Skeletal muscle tissue (tissue), 4 donors: ENCODE results near the gene CUEDC1. TPM values are rescaled to one million over a fixed set of nuclear protein-coding genes. Genes with fewer than 3 reads are reported as not detected.

Experiments
- H3K27ac ChIP-seq: one replicate; pipeline ENCODE4 v1.7.0; 2013; ENCODE audit warnings: mild to moderate bottlenecking, low read depth, low read length, inconsistent platforms
- H3K27me3 ChIP-seq, 3 donors: one replicate each; pipeline ENCODE4 v1.7.0; 2013; ENCODE audit warnings: low read length in 3 of 3; ENCODE audit not compliant: control insufficient read depth in 3 of 3, insufficient read depth in 3 of 3
- H3K36me3 ChIP-seq, 3 donors: one replicate each; pipeline ENCODE4 v1.7.0; 2013; ENCODE audit warnings: low read length in 3 of 3; ENCODE audit not compliant: control insufficient read depth in 3 of 3, insufficient read depth in 3 of 3
- H3K4me1 ChIP-seq, 3 donors: one replicate each; pipeline ENCODE4 v1.7.0; 2013; ENCODE audit warnings: low read length in 3 of 3, mild to moderate bottlenecking in 3 of 3; ENCODE audit not compliant: control insufficient read depth in 3 of 3, insufficient read depth in 3 of 3
- H3K4me3 ChIP-seq, 3 donors: one replicate each; pipeline ENCODE4 v1.7.0; 2013; ENCODE audit warnings: low read length in 3 of 3
- H3K9ac ChIP-seq, 3 donors: one replicate each; pipeline ENCODE4 v1.7.0; 2013; ENCODE audit warnings: low read length in 3 of 3, mild to moderate bottlenecking in 3 of 3, moderate library complexity in 2 of 3, low read depth in 1 of 3
- H3K9me3 ChIP-seq, 3 donors: one replicate each; pipeline ENCODE4 v1.7.0; 2013; ENCODE audit warnings: low read length in 3 of 3; ENCODE audit not compliant: control insufficient read depth in 3 of 3
- total RNA-seq: library from RNA; depleted of rRNA; stranded (reverse); fragments of >200 nt; gene quantifications from one replicate; pipeline ENCODE4 v1.2.3, GENCODE V29; 2014
- donor health status: Osteomylitis.

The CUEDC1 gene
- total RNA-seq, 1 donor from 2014 or later = 10.4 TPM

GRCh38 chr17:57911834-57912673 lies 43.2 kb downstream of the CUEDC1 start:
- peak overlapping the region in 1 of 3 donors; percentile 58 for H3K4me3 ChIP-seq
- H3K27ac ChIP-seq = peak overlapping the region; percentile 61
- peak overlapping the region in 2 of 3 donors; percentile 42 to 54 for H3K9ac ChIP-seq
- no peaks in the 10 kb centered on the region for H3K36me3 ChIP-seq
- no peaks in the 10 kb centered on the region for H3K27me3 ChIP-seq
- peaks cover 54 to 59% (median 54%) of the 10 kb centered on the region in 3 donors for H3K4me1 ChIP-seq
- no peaks in the 10 kb centered on the region for H3K9me3 ChIP-seq

GRCh38 chr17:57910462-57911420 lies 44.5 kb downstream of the CUEDC1 start:
- H3K9ac ChIP-seq = no peak overlapping the region

DNA sequence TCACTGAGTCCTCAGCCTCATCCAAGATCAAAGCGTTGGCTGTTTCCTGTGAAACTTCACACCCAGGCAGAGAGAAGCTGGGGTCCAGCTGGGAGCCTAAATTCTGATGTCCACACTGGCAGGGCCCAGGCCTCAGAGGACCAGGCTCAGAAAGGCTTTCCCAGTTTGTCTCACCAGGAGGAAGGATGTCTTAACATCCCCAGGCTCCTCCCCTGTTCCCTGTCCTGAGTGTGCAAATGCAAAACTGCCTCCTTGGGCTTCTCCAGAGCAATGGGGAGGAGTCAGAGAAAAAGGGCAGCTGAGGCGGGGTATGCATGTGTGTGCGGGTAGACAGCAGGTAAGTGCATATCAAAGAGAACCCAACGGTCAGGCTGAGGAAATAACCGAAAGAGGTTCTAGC lies 45.7 kb downstream of the CUEDC1 start:
- H3K27ac ChIP-seq = no peak overlapping the region
- H3K9ac ChIP-seq = no peak overlapping the region
- H3K27me3 ChIP-seq = no peaks in the 10 kb centered on the region
- no peaks in the 10 kb centered on the region for H3K9me3 ChIP-seq
- no peaks in the 10 kb centered on the region for H3K36me3 ChIP-seq
- peaks cover 40 to 49% (median 43%) of the 10 kb centered on the region in 3 donors for H3K4me1 ChIP-seq
- H3K4me3 ChIP-seq = no peak overlapping the region

More at GRCh38 chr17:57910462-57911420, 44.5 kb downstream of the CUEDC1 start:
- Histone ChIP-seq H3K9me3 (no peaks in the 10 kb centered on the region), H3K36me3 (no peaks in the 10 kb centered on the region), H3K27me3 (no peaks in the 10 kb centered on the region), H3K4me1 (peaks cover 41 to 49% (median 42%) of the 10 kb centered on the region in 3 donors), H3K4me3 (no peak overlapping the region), H3K27ac (no peak overlapping the region)

DNA sequence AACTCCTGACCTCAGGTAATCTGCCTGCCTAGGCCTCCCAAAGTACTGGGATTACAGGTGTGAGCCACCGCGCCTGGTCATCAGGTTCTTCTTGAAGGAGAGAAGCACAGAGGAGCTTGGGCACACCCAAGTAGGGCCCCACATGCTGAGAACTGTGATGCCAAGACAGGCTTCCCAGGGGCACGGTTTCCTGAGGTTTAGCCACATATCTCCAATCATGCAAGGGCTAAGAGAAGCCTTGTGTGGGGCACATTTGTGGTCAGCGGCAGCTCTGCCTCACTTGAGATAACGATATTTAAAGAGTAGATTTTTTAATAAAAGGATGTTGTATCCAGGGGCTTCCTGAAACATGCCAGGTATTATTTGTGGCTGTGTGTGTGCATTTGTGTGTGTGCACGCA lies 46.9 kb downstream of the CUEDC1 start:
- no peak overlapping the region for H3K27ac ChIP-seq
- H3K4me3 ChIP-seq = no peak overlapping the region
- no peak overlapping the region for H3K9ac ChIP-seq
- H3K9me3 ChIP-seq = no peaks in the 10 kb centered on the region
- peaks cover 40 to 49% (median 43%) of the 10 kb centered on the region in 3 donors for H3K4me1 ChIP-seq
- H3K36me3 ChIP-seq = no peaks in the 10 kb centered on the region
- no peaks in the 10 kb centered on the region for H3K27me3 ChIP-seq

- H3K4me3 ChIP-seq = no peak overlapping the region
- H3K4me1 ChIP-seq = peaks cover 42 to 51% (median 45%) of the 10 kb centered on the region in 3 donors
- no peak overlapping the region for H3K27ac ChIP-seq
- H3K9me3 ChIP-seq = no peaks in the 10 kb centered on the region
- no peaks in the 10 kb centered on the region for H3K36me3 ChIP-seq
- no peaks in the 10 kb centered on the region for H3K27me3 ChIP-seq
- no peak overlapping the region for H3K9ac ChIP-seq
Measured at GRCh38 chr17:57906910-57907309, 48.3 kb downstream of the CUEDC1 start.

- peaks cover 46 to 51% (median 46%) of the 10 kb centered on the region in 3 donors for H3K4me1 ChIP-seq
- H3K9me3 ChIP-seq = no peaks in the 10 kb centered on the region
- no peak overlapping the region for H3K27ac ChIP-seq
- no peaks in the 10 kb centered on the region for H3K27me3 ChIP-seq
- no peak overlapping the region for H3K4me3 ChIP-seq
- no peak overlapping the region for H3K9ac ChIP-seq
- no peaks in the 10 kb centered on the region for H3K36me3 ChIP-seq
Measured at GRCh38 chr17:57905875-57906455, 49.2 kb downstream of the CUEDC1 start.

DNA sequence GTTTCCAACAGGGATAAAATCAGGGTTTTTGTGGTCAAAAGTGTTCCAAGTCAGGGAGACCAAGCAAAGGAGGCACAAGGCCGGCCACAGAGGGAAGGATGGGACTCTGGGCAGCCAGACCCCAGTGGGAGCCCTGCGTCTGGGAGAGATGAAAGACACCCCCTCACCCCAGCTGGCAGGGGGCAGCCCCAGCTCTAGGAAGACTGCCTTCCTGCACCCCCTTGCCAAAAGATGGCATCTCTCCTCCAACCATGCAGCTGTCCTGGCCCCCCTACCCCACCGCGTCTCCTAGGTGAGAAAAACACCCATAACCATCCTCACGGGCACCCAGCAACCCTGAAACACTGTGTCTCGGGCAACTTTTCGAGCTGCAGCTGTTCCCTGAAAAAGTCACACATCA lies 51.3 kb downstream of the CUEDC1 start:
- no peak overlapping the region for H3K9ac ChIP-seq
- H3K4me3 ChIP-seq = no peak overlapping the region
- H3K27me3 ChIP-seq = no peaks in the 10 kb centered on the region
- H3K36me3 ChIP-seq = no peaks in the 10 kb centered on the region
- no peaks in the 10 kb centered on the region for H3K9me3 ChIP-seq
- peak overlapping the region; percentile 61 for H3K27ac ChIP-seq
- H3K4me1 ChIP-seq = peaks cover 62 to 69% (median 66%) of the 10 kb centered on the region in 3 donors

DNA sequence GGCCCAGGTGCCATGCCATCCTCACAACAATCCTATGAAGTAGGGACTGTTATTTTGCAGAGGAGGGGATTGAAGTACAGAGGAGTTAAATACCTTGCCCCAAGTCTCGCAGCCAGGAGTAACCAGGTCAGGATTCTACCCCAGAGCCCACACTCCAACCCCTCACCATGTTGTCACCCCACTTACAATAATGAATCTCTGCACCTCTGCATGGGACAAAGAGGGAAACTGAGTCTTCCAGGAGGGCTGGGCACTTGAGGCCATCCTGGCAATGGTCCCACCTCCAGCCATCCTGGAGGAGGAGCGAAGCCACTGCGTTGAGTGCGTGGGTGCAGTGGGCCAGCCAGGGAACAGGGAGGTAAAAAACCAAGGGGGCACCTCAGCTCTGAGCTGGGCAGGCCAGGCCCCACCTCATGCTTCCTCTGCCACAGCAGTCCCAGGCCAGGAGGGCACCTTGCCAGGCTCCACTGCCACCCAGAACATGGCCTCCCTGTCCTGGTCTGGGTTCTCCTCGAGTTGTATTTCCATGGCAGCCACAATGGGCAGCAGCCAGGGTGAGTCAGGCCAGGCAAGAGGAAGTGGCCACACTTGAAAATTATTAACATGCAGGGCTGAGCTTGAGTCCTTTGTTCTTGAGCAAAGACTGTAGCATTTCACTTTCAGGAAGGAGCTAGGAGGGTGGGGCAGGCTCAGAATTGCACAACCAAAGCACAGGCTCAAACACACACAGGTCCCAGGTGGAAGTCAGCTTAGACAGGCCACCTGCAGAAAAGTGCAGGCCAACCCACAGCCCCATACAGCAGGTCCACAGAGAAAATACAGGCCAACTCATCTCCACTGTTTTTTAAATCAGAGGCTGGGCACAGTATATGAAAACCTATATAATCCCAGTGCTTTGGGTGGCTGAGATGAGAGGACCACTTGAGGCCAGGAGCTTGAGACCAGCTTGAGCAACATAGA lies 52.1 kb downstream of the CUEDC1 start:
- H3K4me3 ChIP-seq = peak overlapping the region in 1 of 3 donors; percentile 22
- H3K4me1 ChIP-seq = peaks cover 71 to 78% (median 75%) of the 10 kb centered on the region in 3 donors
- peak overlapping the region in 2 of 3 donors; percentile 40 to 69 for H3K9ac ChIP-seq

More for the DNA sequence above, 52.1 kb downstream of the CUEDC1 start:
- Histone ChIP-seq H3K9me3 (no peaks in the 10 kb centered on the region), H3K36me3 (no peaks in the 10 kb centered on the region), H3K27me3 (no peaks in the 10 kb centered on the region), H3K27ac (peak overlapping the region; percentile 61)
